RWPE2 (cell line): ENCODE results near the gene PWWP3B.
"Not testable (repeated sequence)": the region's sequence is repeated elsewhere in the genome, so short reads cannot be mapped to it uniquely, and the experiment has no call there.

Experiments used
- ATAC-seq: fragments of 200-7000 bp; cut with Tn5 transposase; 3 replicates; pipeline ENCODE4 v1.9.1; 2021; ENCODE audit warnings: low read depth
- DNase-seq: peaks from one replicate; pipeline ENCODE4 v3.0.0-alpha.2; 2020; ENCODE audit warnings: low spot score
- H3K27ac ChIP-seq: fragments of 450-650 bp; 2 replicates; pipeline ENCODE4 v1.5.1; 2017; ENCODE audit warnings: mild to moderate bottlenecking; ENCODE audit not compliant: poor library complexity, severe bottlenecking
- H3K27me3 ChIP-seq: fragments of 250-450 bp; sonication (Bioruptor Pico); 2 replicates; pipeline ENCODE4 v1.5.1; 2021; ENCODE audit warnings: mild to moderate bottlenecking, moderate library complexity; ENCODE audit not compliant: insufficient read depth, poor library complexity, severe bottlenecking
- H3K36me3 ChIP-seq: fragments of 250-450 bp; sonication (Bioruptor Pico); 2 replicates; pipeline ENCODE4 v1.5.1; 2020; ENCODE audit warnings: low read depth, mild to moderate bottlenecking, moderate library complexity
- H3K4me1 ChIP-seq: fragments of 250-450 bp; sonication (Bioruptor Pico); 2 replicates; pipeline ENCODE4 v1.5.1; 2021; ENCODE audit warnings: mild to moderate bottlenecking, moderate library complexity; ENCODE audit not compliant: insufficient read depth, poor library complexity, severe bottlenecking
- H3K4me3 ChIP-seq: fragments of 250-450 bp; sonication (Bioruptor Pico); 2 replicates; pipeline ENCODE4 v1.5.1; 2021; ENCODE audit warnings: mild to moderate bottlenecking, moderate library complexity; ENCODE audit not compliant: severe bottlenecking
- H3K9me3 ChIP-seq: fragments of 250-450 bp; sonication (Bioruptor Pico); 2 replicates; pipeline ENCODE4 v1.5.1; 2021; ENCODE audit warnings: mild to moderate bottlenecking, moderate library complexity; ENCODE audit not compliant: severe bottlenecking
- TF ChIP-seq, protein P1 (sequence below): fragments of 450-650 bp; IDR thresholded peaks from one replicate; pipeline ENCODE4 v1.5.1; 2017; ENCODE audit warnings: mild to moderate bottlenecking, moderate library complexity; ENCODE audit not compliant: poor library complexity, severe bottlenecking

PWWP3B gene

DNA sequence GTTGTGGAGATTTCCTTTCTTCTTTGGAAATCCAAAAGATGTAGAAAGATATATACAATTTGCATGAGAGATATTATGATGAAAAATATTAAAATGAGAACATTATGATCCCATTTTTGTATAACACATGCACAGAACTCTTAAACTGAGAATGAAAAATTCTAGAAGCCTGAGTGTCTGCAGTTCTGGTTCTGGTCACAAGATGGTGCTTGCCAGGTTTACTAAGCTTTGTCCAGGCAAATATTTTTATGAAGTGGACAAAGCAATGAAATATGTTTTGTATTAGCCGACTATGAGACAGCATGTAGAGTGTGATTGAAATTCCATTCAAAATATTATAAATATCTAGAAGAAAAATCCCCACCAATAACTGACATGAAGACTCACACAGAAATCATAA is 2.2 kb downstream of the PWWP3B start:
- no peak overlapping the region for H3K4me3 ChIP-seq
- H3K27ac ChIP-seq, result no peak overlapping the region
- no peak for DNase-seq
- H3K27me3 ChIP-seq, result peaks cover 2% of the 10 kb centered on the region
- no peaks in the 10 kb centered on the region for H3K9me3 ChIP-seq
- TF ChIP-seq, protein P1, sequence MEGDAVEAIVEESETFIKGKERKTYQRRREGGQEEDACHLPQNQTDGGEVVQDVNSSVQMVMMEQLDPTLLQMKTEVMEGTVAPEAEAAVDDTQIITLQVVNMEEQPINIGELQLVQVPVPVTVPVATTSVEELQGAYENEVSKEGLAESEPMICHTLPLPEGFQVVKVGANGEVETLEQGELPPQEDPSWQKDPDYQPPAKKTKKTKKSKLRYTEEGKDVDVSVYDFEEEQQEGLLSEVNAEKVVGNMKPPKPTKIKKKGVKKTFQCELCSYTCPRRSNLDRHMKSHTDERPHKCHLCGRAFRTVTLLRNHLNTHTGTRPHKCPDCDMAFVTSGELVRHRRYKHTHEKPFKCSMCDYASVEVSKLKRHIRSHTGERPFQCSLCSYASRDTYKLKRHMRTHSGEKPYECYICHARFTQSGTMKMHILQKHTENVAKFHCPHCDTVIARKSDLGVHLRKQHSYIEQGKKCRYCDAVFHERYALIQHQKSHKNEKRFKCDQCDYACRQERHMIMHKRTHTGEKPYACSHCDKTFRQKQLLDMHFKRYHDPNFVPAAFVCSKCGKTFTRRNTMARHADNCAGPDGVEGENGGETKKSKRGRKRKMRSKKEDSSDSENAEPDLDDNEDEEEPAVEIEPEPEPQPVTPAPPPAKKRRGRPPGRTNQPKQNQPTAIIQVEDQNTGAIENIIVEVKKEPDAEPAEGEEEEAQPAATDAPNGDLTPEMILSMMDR, result peak; percentile 36
- no peaks in the 10 kb centered on the region for H3K36me3 ChIP-seq
- H3K4me1 ChIP-seq, result no peaks in the 10 kb centered on the region
- ATAC-seq, result no peak

DNA sequence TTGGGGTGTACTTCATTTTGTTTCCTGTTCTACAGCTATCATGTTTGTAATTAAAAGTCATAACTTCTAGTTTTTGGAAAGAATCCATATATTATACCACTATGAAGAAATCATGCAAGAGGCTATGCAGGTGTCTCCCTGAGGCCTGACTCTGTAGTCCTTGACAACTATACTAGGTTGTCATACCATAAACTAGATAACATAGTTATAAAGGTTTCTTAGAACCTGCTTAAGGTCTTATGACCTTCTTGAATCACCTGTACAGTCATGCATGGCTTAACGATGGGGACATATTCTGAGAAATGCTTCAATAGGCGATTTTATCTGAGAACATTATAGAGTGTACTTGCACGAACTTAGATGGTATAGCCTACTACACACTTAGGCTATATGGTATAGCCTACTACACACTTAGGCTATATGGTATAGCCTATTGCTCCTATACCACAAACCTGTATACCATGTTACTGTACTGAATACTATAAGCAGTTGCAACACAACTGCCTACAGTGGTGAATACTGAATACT is 3.3 kb downstream of the PWWP3B start:
- Histone ChIP-seq H3K27me3 (peaks cover 2% of the 10 kb centered on the region), H3K27ac (no peak overlapping the region), H3K9me3 (no peaks in the 10 kb centered on the region), H3K4me1 (no peaks in the 10 kb centered on the region), H3K4me3 (no peak overlapping the region), H3K36me3 (no peaks in the 10 kb centered on the region)
- ATAC-seq (no peak), DNase-seq (no peak)
- TF ChIP-seq, protein P1, result no peak

DNA sequence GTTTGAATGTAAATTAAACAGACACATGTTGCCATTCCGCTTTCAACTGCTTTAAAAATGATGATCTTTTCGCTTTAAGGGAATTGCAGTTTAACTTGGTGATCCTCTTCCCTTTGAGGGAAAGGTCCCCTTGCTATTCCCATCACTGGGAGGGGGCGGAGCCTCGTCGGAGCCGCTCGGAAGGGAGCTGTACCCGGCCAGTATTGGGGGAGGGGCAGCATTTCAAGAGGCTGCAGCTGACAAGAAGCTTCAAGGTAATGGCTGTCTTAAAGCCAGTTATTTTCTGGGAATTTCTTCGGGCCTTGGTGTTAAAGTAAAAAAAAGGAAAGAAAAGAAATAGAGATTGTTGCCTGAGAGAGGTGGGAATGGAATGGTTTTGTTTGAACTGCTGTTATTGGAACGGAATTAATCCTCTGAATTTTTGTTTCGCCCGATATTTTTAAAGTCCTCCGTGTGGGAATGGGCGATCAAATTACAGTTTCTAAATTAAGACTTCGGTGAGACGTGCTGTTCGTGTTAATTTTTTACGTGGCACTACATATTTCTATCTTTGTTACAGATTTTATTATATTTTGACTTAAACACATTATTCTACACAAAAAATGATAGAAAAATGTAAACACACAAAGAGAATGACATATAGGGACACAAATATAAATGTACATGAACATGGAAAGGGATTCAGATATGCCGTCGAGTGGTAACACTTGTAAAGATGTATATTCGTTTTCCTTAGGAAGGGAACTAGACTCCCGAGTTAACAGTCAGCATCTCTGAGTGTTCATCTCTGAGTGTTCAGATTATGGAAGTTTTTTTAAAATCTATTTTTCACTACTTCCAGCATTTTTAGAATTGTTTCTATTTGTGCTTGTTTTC is 9.2 kb downstream of the PWWP3B start:
- ATAC-seq (no peak), DNase-seq (no peak)
- H3K4me3 ChIP-seq, result no peak overlapping the region
- TF ChIP-seq, protein P1, result no peak
- H3K27me3 ChIP-seq, result no peaks in the 10 kb centered on the region
- H3K36me3 ChIP-seq, result no peaks in the 10 kb centered on the region
- no peaks in the 10 kb centered on the region for H3K4me1 ChIP-seq
- H3K27ac ChIP-seq, result no peak overlapping the region
- H3K9me3 ChIP-seq, result no peaks in the 10 kb centered on the region

DNA sequence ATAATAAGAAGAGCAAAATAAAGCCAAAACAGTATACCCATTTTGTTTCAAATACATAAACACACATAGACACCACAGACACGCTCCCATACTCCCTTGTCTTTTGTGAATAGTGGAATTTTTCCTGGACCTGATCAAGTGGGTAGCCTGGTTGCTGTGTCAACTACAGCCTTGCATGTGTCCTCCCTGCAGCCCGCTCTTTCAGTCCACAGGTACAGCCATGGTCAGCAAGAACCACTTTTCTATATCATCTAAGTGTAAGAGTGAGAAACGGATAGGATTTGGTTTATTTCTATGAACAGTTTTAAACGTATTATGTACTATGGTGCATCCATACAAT is 9.8 kb downstream of the PWWP3B start:
- H3K9me3 ChIP-seq, result no peaks in the 10 kb centered on the region
- H3K27me3 ChIP-seq, result no peaks in the 10 kb centered on the region
- TF ChIP-seq, protein P1, result no peak
- no peak overlapping the region for H3K27ac ChIP-seq
- no peaks in the 10 kb centered on the region for H3K36me3 ChIP-seq
- ATAC-seq, result no peak
- no peaks in the 10 kb centered on the region for H3K4me1 ChIP-seq
- H3K4me3 ChIP-seq, result no peak overlapping the region
- DNase-seq, result no peak

DNA sequence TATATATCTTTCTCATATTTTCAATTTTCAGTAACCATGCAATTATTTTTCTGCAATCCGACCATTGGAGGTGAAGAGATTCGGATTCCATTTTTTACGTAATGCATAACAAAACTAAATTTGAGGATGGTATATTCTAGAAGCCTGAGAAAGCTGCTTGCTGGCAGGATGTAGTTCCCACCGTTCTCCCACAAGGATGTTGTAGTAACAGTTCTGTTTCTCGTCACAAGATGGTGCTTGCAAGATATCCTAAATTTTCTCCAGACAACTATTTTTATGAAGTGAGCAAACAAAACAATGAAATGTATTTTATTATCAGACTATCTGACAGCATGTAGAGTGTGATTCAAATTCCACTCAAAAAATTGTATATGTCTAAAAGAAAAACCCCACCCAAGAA is 10.7 kb downstream of the PWWP3B start:
- TF ChIP-seq, protein P1, result no peak

DNA sequence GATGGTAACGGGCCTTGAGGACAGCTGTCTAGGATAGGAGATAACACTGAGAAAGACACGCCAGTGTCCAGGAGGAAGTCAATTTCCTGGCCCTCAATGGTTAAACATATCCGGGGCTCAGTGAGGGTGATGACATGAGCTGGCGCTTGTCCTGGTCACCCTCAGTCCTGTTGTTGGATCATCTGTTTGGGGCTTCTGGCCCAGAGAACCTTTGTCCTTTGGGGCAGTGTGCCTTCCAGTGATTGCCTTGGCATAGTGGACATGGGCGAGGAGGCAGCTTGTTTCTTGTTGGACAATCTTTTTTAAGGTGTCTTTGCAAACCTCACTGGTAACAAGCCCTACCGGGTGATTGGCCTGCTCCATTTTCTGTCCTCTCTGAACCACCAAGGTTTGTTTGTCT is 15.6 kb downstream of the PWWP3B start:
- not testable (repeated sequence) for H3K4me3 ChIP-seq, H3K4me1 ChIP-seq, H3K9me3 ChIP-seq, DNase-seq, H3K27me3 ChIP-seq, H3K27ac ChIP-seq, H3K36me3 ChIP-seq, ATAC-seq

More for the DNA sequence above, 10.7 kb downstream of the PWWP3B start:
- Histone ChIP-seq H3K36me3 (no peaks in the 10 kb centered on the region), H3K4me1 (no peaks in the 10 kb centered on the region), H3K9me3 (no peaks in the 10 kb centered on the region), H3K27me3 (no peaks in the 10 kb centered on the region), H3K27ac (no peak overlapping the region), H3K4me3 (no peak overlapping the region)
- ATAC-seq (no peak), DNase-seq (no peak)
